K562 (cell line): ENCODE measurements around the gene FARP1. TPM values are rescaled to one million over a fixed set of nuclear protein-coding genes. Genes with fewer than 3 reads are reported as not detected.

Experiments used
- ATAC-seq: fragments of 200-7000 bp; cut with Tn5 transposase; 3 replicates; pipeline ENCODE4 v1.9.1; 2020; ENCODE audit warnings: moderate library complexity
- BruUV-seq: library from RNA; stranded (reverse); fragments of 400-500 nt; replicated peaks from 2 replicates; lab custom pipeline; 2021; lab: Mats Ljungman, UMichigan
- CTCF ChIA-PET: fragments of 300-600 bp; formaldehyde crosslinking; extraction: SDS; loops from one replicate; lab custom pipeline; 2021; ENCODE audit warnings: low intra/inter-chr PET ratio; lab: Yijun Ruan, JAX
- POLR2A ChIA-PET: fragments of 300-600, 350-650 bp; sonication (Branson Sonifier 250); formaldehyde crosslinking; extraction: SDS; loops from one replicate; lab custom pipeline; 2021; ENCODE audit warnings: antibody characterized with exemption, inconsistent platforms; lab: Yijun Ruan, JAX
- DNase-seq, 4 experiments: peaks; one replicate each; pipeline versions ENCODE4 v3.0.0 to v3.0.0-alpha.2; 2011 to 2018; ENCODE audit warnings: low spot score in 3 of 4, mixed read lengths in 3 of 4; ENCODE audit errors: extremely low read depth in 1 of 4
- FAIRE-seq: peaks from 2 replicates; lab custom pipeline; 2011; peaks lifted over from hg19 to GRCh38; lab: Jason Lieb, UNC
- H2AFZ ChIP-seq: 2 replicates; pipeline ENCODE4 v1.6.0; 2011; ENCODE audit warnings: low read depth, low read length, control low read depth, inconsistent platforms
- H3K27ac ChIP-seq: fragments of 200-600 bp; 3 replicates; pipeline ENCODE4 v1.8.0; 2011; ENCODE audit warnings: low read depth, mild to moderate bottlenecking, control low read depth, inconsistent platforms, low read length, moderate library complexity, mixed read lengths; ENCODE audit errors: extremely low read depth
- H3K27me3 ChIP-seq, 2 experiments: fragments of 300-600 bp in 1 of 2; 2 replicates in 1 of 2; 3 replicates in 1 of 2; pipeline versions ENCODE4 v1.6.0 to v1.8.0; 2011; ENCODE audit warnings: inconsistent platforms in 2 of 2, low read length in 2 of 2, mild to moderate bottlenecking in 1 of 2, mixed read lengths in 1 of 2, moderate library complexity in 1 of 2; ENCODE audit not compliant: control insufficient read depth in 2 of 2, insufficient read depth in 2 of 2
- H3K36me3 ChIP-seq: fragments of 300-600 bp; 3 replicates; pipeline ENCODE4 v1.8.0; 2011; ENCODE audit warnings: mild to moderate bottlenecking, low read length, inconsistent platforms; ENCODE audit not compliant: control insufficient read depth, insufficient read depth
- H3K4me1 ChIP-seq, 2 experiments: fragments of 200-600 bp in 1 of 2; replicated peaks in 1 of 2; 2 replicates in 1 of 2; 3 replicates in 1 of 2; pipeline versions ENCODE4 v1.5.1 to v1.8.0; 2011; ENCODE audit warnings: inconsistent platforms in 2 of 2, low read length in 2 of 2, mild to moderate bottlenecking in 1 of 2, mixed read lengths in 1 of 2, moderate library complexity in 1 of 2; ENCODE audit not compliant: control insufficient read depth in 2 of 2, insufficient read depth in 2 of 2
- H3K4me2 ChIP-seq: 2 replicates; pipeline ENCODE4 v1.6.1; 2011; ENCODE audit warnings: low read length, control low read depth, inconsistent platforms, mixed read lengths; ENCODE audit not compliant: insufficient read depth
- H3K4me3 ChIP-seq: fragments of 200-600 bp; sonication (generic), shearing (Covaris generic); 2 replicates; pipeline ENCODE4 v1.5.1; 2016; ENCODE audit warnings: control low read depth, inconsistent platforms
- H3K79me2 ChIP-seq: fragments of 200-600 bp; 3 replicates; pipeline ENCODE4 v1.8.0; 2011; ENCODE audit warnings: low read length, inconsistent platforms; ENCODE audit not compliant: control insufficient read depth, insufficient read depth
- H3K9ac ChIP-seq, 2 experiments: 2 replicates each; pipeline versions ENCODE4 v1.6.0 to v1.6.1; 2011; ENCODE audit warnings: low read depth in 2 of 2, low read length in 2 of 2, control low read depth in 1 of 2, inconsistent platforms in 1 of 2, mild to moderate bottlenecking in 1 of 2, mixed read lengths in 1 of 2; ENCODE audit not compliant: insufficient read depth in 1 of 2
- H3K9me1 ChIP-seq: one replicate; pipeline ENCODE4 v1.6.0; 2011; ENCODE audit warnings: inconsistent platforms, mild to moderate bottlenecking, low read length, moderate library complexity; ENCODE audit not compliant: control insufficient read depth, insufficient read depth
- H3K9me3 ChIP-seq: replicated peaks from 2 replicates; pipeline ENCODE4 v1.5.1; 2011; ENCODE audit warnings: low read depth, low read length, inconsistent platforms; ENCODE audit not compliant: control insufficient read depth, insufficient read depth
- H4K20me1 ChIP-seq: replicated peaks from 2 replicates; pipeline ENCODE4 v1.6.1; 2011; ENCODE audit warnings: low read length, inconsistent platforms, mixed read lengths; ENCODE audit not compliant: control insufficient read depth, insufficient read depth
- AFF4 ChIP-seq: sonication (generic); formaldehyde crosslinking; IDR thresholded peaks from 2 replicates; pipeline ENCODE4 v1.8.0; 2023; ENCODE audit warnings: mild to moderate bottlenecking, missing genetic modification reagents
- CBX3 ChIP-seq, 2 experiments: IDR thresholded peaks; 1 replicate in 1 of 2; 2 replicates in 1 of 2; pipeline ENCODE4 v1.6.1; 2012; ENCODE audit warnings: inconsistent platforms in 2 of 2, low read length in 2 of 2, borderline replicate concordance in 1 of 2, control low read depth in 1 of 2
- FOXJ2 ChIP-seq: fragments of 200-800 bp; sonication (Bioruptor generic); IDR thresholded peaks from 2 replicates; pipeline ENCODE4 v1.6.1; 2016; ENCODE audit warnings: missing genetic modification characterization, missing compliant biosample characterization
- HMBOX1 ChIP-seq: sonication (generic); IDR thresholded peaks from 2 replicates; pipeline ENCODE4 v1.6.1; 2016
- MTA1 ChIP-seq: fragments of 450-650 bp; IDR thresholded peaks from 2 replicates; pipeline ENCODE4 v1.6.1; 2017; ENCODE audit warnings: borderline replicate concordance
- RERE ChIP-seq: sonication (generic); formaldehyde crosslinking; IDR thresholded peaks from 2 replicates; pipeline ENCODE4 v1.8.0; 2023; ENCODE audit warnings: missing genetic modification reagents, mild to moderate bottlenecking, borderline replicate concordance
- SUPT5H ChIP-seq: fragments of 450-650 bp; IDR thresholded peaks from 2 replicates; pipeline ENCODE4 v1.6.1; 2016
- ZBTB33 ChIP-seq: sonication (generic); formaldehyde crosslinking; IDR thresholded peaks from 2 replicates; pipeline ENCODE4 v1.8.1; 2023; ENCODE audit warnings: mild to moderate bottlenecking, missing genetic modification reagents
- ZNF253 ChIP-seq: fragments of 250-450 bp; sonication (Bioruptor Pico); conservative IDR thresholded peaks from 2 replicates; pipeline ENCODE4 v1.6.1; 2021; ENCODE audit warnings: mild to moderate bottlenecking
- ZNF408 ChIP-seq: fragments of 250-450 bp; sonication (Bioruptor Pico); IDR thresholded peaks from 2 replicates; pipeline ENCODE4 v1.4.0; 2020; ENCODE audit warnings: low read depth, mild to moderate bottlenecking, moderate library complexity
- WGBS: fragments of 100-300 bp; shearing (Covaris generic); methylation state at CpG from one replicate; pipeline ENCODE4 v1.1.6; 2016; ENCODE audit warnings: low coverage, mixed read lengths; ENCODE audit not compliant: insufficient coverage; ENCODE audit errors: missing lambda C conversion rate; 5-methylcytosine and 5-hydroxymethylcytosine counted together
- in situ Hi-C: fragments of 300-500 bp; cut with MboI; formaldehyde crosslinking; loops from 4 replicates; pipeline ENCODE4 v1.15.0; 2018; ENCODE audit warnings: inconsistent platforms, mixed read lengths
- intact Hi-C: fragments of 100-400 bp; cut with micrococcal nuclease; formaldehyde crosslinking; loops from 2 replicates; pipeline ENCODE4 v1.14.2; 2022
- polyA plus RNA-seq, 8 experiments: library from polyadenylated mRNA; depleted of rRNA in 4 of 8; stranded (reverse) in 5 of 8; unstranded in 3 of 8; fragments of >200 nt; fragmentation: Nextera tagmentation in 2 of 8; fragmentation: Illumina TruSeq in 1 of 8; extraction: Ambion mirVana in 2 of 8; extraction: Trizol in 1 of 8; gene quantifications; 2 replicates each; pipeline versions ENCODE4 v1.2.1 to v1.2.3, GENCODE V29; 2011 to 2014; ENCODE audit warnings: inconsistent platforms in 1 of 8, missing spikeins in 1 of 8
- total RNA-seq, 7 experiments: library from RNA; depleted of rRNA in 6 of 7; stranded (reverse); fragments of >200 nt in 6 of 7; fragmentation: Illumina TruSeq in 2 of 7; extraction: Trizol in 2 of 7; gene quantifications; 2 replicates each; pipeline versions ENCODE4 v1.2.1 to v1.2.3, GENCODE V29; 2011 to 2021; ENCODE audit warnings: low replicate concordance in 1 of 7

The FARP1 gene
- total and polyA plus RNA-seq, 9 of the 15 experiments (the other 6 are each of a cell fraction or from before 2014, with no cell fraction given) = 0.03 to 0.29 (median 0.05) TPM; not detected in 3

- no peaks in the 10 kb centered on the region for H3K9me1 ChIP-seq
- no peak overlapping the region for H3K9ac ChIP-seq
- in situ Hi-C loops (no loop called here), intact Hi-C loops (no loop called here)
- no peak for FAIRE-seq
- no peak overlapping the region for H3K4me3 ChIP-seq
- H3K4me2 ChIP-seq = no peak overlapping the region
- H3K4me1 ChIP-seq = no peaks in the 10 kb centered on the region
- no peak for ATAC-seq
- peaks cover 3 to 7% of the 10 kb centered on the region in 2 experiments; a peak in 2 of 5 replicates for H3K27me3 ChIP-seq
- H3K9me3 ChIP-seq = no peaks in the 10 kb centered on the region
- ChIA-PET CTCF (no interaction called here), POLR2A (no interaction called here)
- H3K36me3 ChIP-seq = no peaks in the 10 kb centered on the region
- no peak overlapping the region for H2AFZ ChIP-seq
- BruUV-seq = no TSS peak
- no peaks in the 10 kb centered on the region for H4K20me1 ChIP-seq
- no peaks in the 10 kb centered on the region for H3K79me2 ChIP-seq
- 0% methylated on average over 4 of the region's 4 CpGs for WGBS
- H3K27ac ChIP-seq = no peak overlapping the region
- DNase-seq = no peak
- TF ChIP-seq AFF4 (CRISPR knock-in tag) = no peak
- TF ChIP-seq ZNF408 (CRISPR knock-in tag) = no peak
- TF ChIP-seq CBX3 (IDR thresholded peaks at IDR 0.05; ENCODE audit: borderline replicate concordance in 1 of 2, low read length in 2 of 2) = no peak
- no peak for TF ChIP-seq FOXJ2 (tag)
- no peak for TF ChIP-seq RERE (CRISPR knock-in tag)
- TF ChIP-seq SUPT5H = no peak
- TF ChIP-seq ZBTB33 (CRISPR knock-in tag) = no peak
- no peak for TF ChIP-seq HMBOX1
- no peak for TF ChIP-seq MTA1
- TF ChIP-seq ZNF253 (CRISPR knock-in tag) = no peak
Measured at GRCh38 chr13:98232456-98232855, 89.6 kb downstream of the FARP1 start.
